Liver (tissue), 9 donors: ENCODE results near the gene CCDC167. TPM values are rescaled to one million over a fixed set of nuclear protein-coding genes. Genes with fewer than 3 reads are reported as not detected.

ENCODE experiments used
- DNase-seq: peaks from one replicate; pipeline ENCODE4 v3.0.0-alpha.2; 2017; ENCODE audit warnings: low spot score
- H3K27ac ChIP-seq, 2 donors: one replicate each; pipeline ENCODE4 v1.7.0; 2013; ENCODE audit warnings: inconsistent platforms in 2 of 2, low read length in 2 of 2, control low read depth in 1 of 2, low read depth in 1 of 2, mild to moderate bottlenecking in 1 of 2
- H3K27me3 ChIP-seq, 4 donors: one replicate each; pipeline versions ENCODE4 v1.6.1 to v1.7.0; 2013; ENCODE audit warnings: low read length in 3 of 4, inconsistent platforms in 1 of 4, mild to moderate bottlenecking in 1 of 4, moderate library complexity in 1 of 4; ENCODE audit not compliant: control insufficient read depth in 4 of 4, insufficient read depth in 4 of 4
- H3K36me3 ChIP-seq, 4 donors: one replicate each; pipeline versions ENCODE4 v1.6.1 to v1.7.0; 2013; ENCODE audit warnings: low read length in 3 of 4, mild to moderate bottlenecking in 3 of 4, low read depth in 1 of 4, moderate library complexity in 1 of 4; ENCODE audit not compliant: control insufficient read depth in 4 of 4, insufficient read depth in 3 of 4
- H3K4me1 ChIP-seq, 4 donors: one replicate each; pipeline versions ENCODE4 v1.6.1 to v1.7.0; 2013; ENCODE audit warnings: low read length in 3 of 4, mild to moderate bottlenecking in 3 of 4, moderate library complexity in 1 of 4; ENCODE audit not compliant: control insufficient read depth in 4 of 4, insufficient read depth in 4 of 4
- H3K4me3 ChIP-seq, 3 donors: one replicate each; pipeline versions ENCODE4 v1.6.1 to v1.7.0; 2013; ENCODE audit warnings: low read length in 3 of 3, control low read depth in 1 of 3, low read depth in 1 of 3, mild to moderate bottlenecking in 1 of 3
- H3K9ac ChIP-seq, 2 donors: one replicate each; pipeline ENCODE4 v1.7.0; 2013; ENCODE audit warnings: low read length in 2 of 2, mild to moderate bottlenecking in 2 of 2, moderate library complexity in 2 of 2, control low read depth in 1 of 2, low read depth in 1 of 2
- H3K9me3 ChIP-seq, 4 donors: one replicate each; pipeline versions ENCODE4 v1.6.1 to v1.7.0; 2013; ENCODE audit warnings: low read length in 3 of 4; ENCODE audit not compliant: control insufficient read depth in 4 of 4
- FOXA1 ChIP-seq: IDR thresholded peaks from 2 replicates; pipeline ENCODE4 v1.6.1; 2016; ENCODE audit warnings: antibody characterized with exemption
- FOXA2 ChIP-seq: IDR thresholded peaks from 2 replicates; pipeline ENCODE4 v1.6.1; 2016; ENCODE audit warnings: antibody characterized with exemption
- GABPA ChIP-seq, 2 donors: IDR thresholded peaks in 1 of 2; conservative IDR thresholded peaks in 1 of 2; 2 replicates each; pipeline ENCODE4 v1.6.1; 2016; ENCODE audit warnings: antibody characterized with exemption in 2 of 2, mild to moderate bottlenecking in 1 of 2, moderate library complexity in 1 of 2
- HNF4A ChIP-seq, 2 donors: conservative IDR thresholded peaks; 2 replicates each; pipeline ENCODE4 v1.6.1; 2016; ENCODE audit warnings: antibody characterized with exemption in 2 of 2, mild to moderate bottlenecking in 2 of 2
- HNF4G ChIP-seq: IDR thresholded peaks from 2 replicates; pipeline ENCODE4 v1.6.1; 2016; ENCODE audit warnings: antibody characterized with exemption
- JUND ChIP-seq, 2 donors: IDR thresholded peaks; 2 replicates each; pipeline ENCODE4 v1.6.1; 2016; ENCODE audit warnings: antibody characterized with exemption in 2 of 2
- RAD21 ChIP-seq, 2 donors: IDR thresholded peaks; 2 replicates each; pipeline ENCODE4 v1.6.1; 2016; ENCODE audit warnings: antibody characterized with exemption in 2 of 2, mild to moderate bottlenecking in 2 of 2
- RXRA ChIP-seq, 2 donors: IDR thresholded peaks; 2 replicates each; pipeline ENCODE4 v1.6.1; 2017 to 2018; ENCODE audit warnings: antibody characterized with exemption in 2 of 2, mild to moderate bottlenecking in 1 of 2
- SP1 ChIP-seq: IDR thresholded peaks from 2 replicates; pipeline ENCODE4 v1.6.1; 2018; ENCODE audit warnings: antibody characterized with exemption, mild to moderate bottlenecking
- TAF1 ChIP-seq: conservative IDR thresholded peaks from 2 replicates; pipeline ENCODE4 v1.6.1; 2016; ENCODE audit warnings: antibody characterized with exemption, mild to moderate bottlenecking
- ZBTB33 ChIP-seq: IDR thresholded peaks from 2 replicates; pipeline ENCODE4 v1.6.1; 2016; ENCODE audit warnings: antibody characterized with exemption
- WGBS: extraction: QIAGEN DNeasy Blood & Tissue Kit; methylation state at CpG from one replicate; pipeline ENCODE4 v1.1.7; 2013; 5-methylcytosine and 5-hydroxymethylcytosine counted together
- polyA plus RNA-seq, 2 donors: library from polyadenylated mRNA; stranded (reverse) in 1 of 2; unstranded in 1 of 2; fragments of 200-250 nt in 1 of 2; fragments of >200 nt in 1 of 2; fragmentation: Nextera tagmentation in 1 of 2; extraction: Ambion mirVana in 1 of 2; gene quantifications; one replicate each; pipeline versions ENCODE4 v1.2.1 to v1.2.3, GENCODE V29; 2013 to 2015
- total RNA-seq, 2 donors: library from RNA; depleted of rRNA; stranded (reverse); fragments of >200 nt; gene quantifications; one replicate each; pipeline ENCODE4 v1.2.3, GENCODE V29; 2014
- TF ChIP-seq, protein P1 (sequence below): IDR thresholded peaks from 2 replicates; pipeline ENCODE4 v1.6.1; 2016; ENCODE audit warnings: antibody characterized with exemption
- TF ChIP-seq, protein P2 (sequence below): fragments of 150-350 bp; IDR thresholded peaks from 2 replicates; pipeline ENCODE4 v1.5.1; 2017; ENCODE audit warnings: improper control_type of control experiment, low read depth, low read length; ENCODE audit not compliant: missing input control
- TF ChIP-seq, protein P3 (sequence below): IDR thresholded peaks from 2 replicates; pipeline ENCODE4 v1.6.1; 2016; ENCODE audit warnings: antibody characterized with exemption
- donor health status: healthy.
- donor health status: healthy.
- donor health status: healthy.
- donor health status: healthy.
- donor health status: healthy.

CCDC167 gene
- total and polyA plus RNA-seq, 4 donors: 14.1 to 54.8 (median 42.7) TPM

DNA sequence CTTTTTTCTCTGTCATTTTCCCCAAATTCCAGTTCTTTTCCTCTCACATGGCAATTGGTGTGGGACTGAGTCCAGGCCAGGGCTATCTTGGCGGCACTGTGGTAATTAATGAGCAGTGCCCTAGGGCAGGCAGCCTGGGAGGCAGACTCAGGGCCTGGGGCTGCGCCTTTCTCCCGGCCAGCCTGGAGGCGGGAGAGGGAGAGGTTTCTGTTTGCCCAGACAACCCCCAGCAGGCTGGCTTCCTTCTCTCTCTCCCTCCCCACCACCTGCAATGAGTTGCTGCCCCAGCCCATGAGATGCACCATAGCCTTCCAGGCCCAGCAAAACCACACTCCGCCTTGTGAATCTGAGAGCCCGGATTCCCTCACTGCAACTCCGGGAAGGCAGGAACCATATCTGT, 15.1 kb upstream of the CCDC167 start:
- peaks cover 7 to 32% (median 23%) of the 10 kb centered on the region in 4 donors for H3K4me1 ChIP-seq
- TF ChIP-seq HNF4A (conservative IDR thresholded peaks at IDR 0.05): no peak
- TF ChIP-seq, protein P1, sequence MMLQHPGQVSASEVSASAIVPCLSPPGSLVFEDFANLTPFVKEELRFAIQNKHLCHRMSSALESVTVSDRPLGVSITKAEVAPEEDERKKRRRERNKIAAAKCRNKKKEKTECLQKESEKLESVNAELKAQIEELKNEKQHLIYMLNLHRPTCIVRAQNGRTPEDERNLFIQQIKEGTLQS: no peak
- no peak for TF ChIP-seq RXRA (IDR thresholded peaks at IDR 0.05)
- no peak for TF ChIP-seq JUND (IDR thresholded peaks at IDR 0.05)
- no peak for TF ChIP-seq ZBTB33
- TF ChIP-seq FOXA2: no peak
- no peak for TF ChIP-seq GABPA (IDR thresholded peaks at IDR 0.05 in 1 of 2, conservative IDR thresholded peaks at IDR 0.05 in 1 of 2)
- TF ChIP-seq, protein P2, sequence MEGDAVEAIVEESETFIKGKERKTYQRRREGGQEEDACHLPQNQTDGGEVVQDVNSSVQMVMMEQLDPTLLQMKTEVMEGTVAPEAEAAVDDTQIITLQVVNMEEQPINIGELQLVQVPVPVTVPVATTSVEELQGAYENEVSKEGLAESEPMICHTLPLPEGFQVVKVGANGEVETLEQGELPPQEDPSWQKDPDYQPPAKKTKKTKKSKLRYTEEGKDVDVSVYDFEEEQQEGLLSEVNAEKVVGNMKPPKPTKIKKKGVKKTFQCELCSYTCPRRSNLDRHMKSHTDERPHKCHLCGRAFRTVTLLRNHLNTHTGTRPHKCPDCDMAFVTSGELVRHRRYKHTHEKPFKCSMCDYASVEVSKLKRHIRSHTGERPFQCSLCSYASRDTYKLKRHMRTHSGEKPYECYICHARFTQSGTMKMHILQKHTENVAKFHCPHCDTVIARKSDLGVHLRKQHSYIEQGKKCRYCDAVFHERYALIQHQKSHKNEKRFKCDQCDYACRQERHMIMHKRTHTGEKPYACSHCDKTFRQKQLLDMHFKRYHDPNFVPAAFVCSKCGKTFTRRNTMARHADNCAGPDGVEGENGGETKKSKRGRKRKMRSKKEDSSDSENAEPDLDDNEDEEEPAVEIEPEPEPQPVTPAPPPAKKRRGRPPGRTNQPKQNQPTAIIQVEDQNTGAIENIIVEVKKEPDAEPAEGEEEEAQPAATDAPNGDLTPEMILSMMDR: no peak
- no peaks in the 10 kb centered on the region for H3K36me3 ChIP-seq
- H3K27ac ChIP-seq: no peak overlapping the region
- H3K9ac ChIP-seq: no peak overlapping the region
- H3K9me3 ChIP-seq: no peaks in the 10 kb centered on the region
- WGBS: 81% methylated on average over 7 of the region's 7 CpGs
- H3K27me3 ChIP-seq: no peaks in the 10 kb centered on the region
- no peak overlapping the region for H3K4me3 ChIP-seq
- DNase-seq: no peak

DNA sequence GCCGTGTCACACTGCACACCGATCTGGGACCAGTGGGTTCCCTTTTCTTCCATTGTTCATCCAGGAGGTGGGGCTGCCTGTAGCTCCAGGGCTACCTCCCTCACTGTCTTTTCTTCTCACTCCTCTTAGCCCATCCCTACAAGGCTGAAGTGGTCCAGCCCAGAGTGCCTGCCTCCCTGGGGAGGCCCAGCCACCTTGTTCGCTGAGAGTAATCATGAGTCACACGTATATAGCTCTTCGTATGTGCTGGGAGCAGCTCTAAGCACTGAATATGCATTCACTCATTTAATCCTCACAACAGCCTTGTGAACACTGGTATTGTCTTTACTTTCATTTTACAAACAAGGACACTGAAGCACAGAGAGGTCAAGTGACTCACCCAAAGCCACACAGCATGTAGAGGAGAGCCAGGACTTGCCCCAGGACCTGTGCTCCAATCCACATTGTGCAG, 14.7 kb upstream of the CCDC167 start:
- H3K4me1 ChIP-seq: peaks cover 7 to 32% (median 23%) of the 10 kb centered on the region in 4 donors
- H3K9ac ChIP-seq: no peak overlapping the region
- no peaks in the 10 kb centered on the region for H3K27me3 ChIP-seq
- H3K36me3 ChIP-seq: no peaks in the 10 kb centered on the region
- TF ChIP-seq TAF1: no peak
- no peak for TF ChIP-seq SP1
- no peak for TF ChIP-seq RAD21 (IDR thresholded peaks at IDR 0.05)
- TF ChIP-seq JUND (IDR thresholded peaks at IDR 0.05): no peak
- no peak for TF ChIP-seq FOXA1
- TF ChIP-seq, protein P3, sequence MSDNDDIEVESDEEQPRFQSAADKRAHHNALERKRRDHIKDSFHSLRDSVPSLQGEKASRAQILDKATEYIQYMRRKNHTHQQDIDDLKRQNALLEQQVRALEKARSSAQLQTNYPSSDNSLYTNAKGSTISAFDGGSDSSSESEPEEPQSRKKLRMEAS: no peak
- no peak for TF ChIP-seq ZBTB33
- TF ChIP-seq HNF4G: no peak
- WGBS: 71% methylated on average over 5 of the region's 5 CpGs
- H3K27ac ChIP-seq: no peak overlapping the region
- H3K4me3 ChIP-seq: no peak overlapping the region
- no peak for DNase-seq
- no peaks in the 10 kb centered on the region for H3K9me3 ChIP-seq
